Measurements from ENCODE around the gene EPC1.
"Not testable (repeated sequence)": the region's sequence is repeated elsewhere in the genome, so short reads cannot be mapped to it uniquely, and the experiment has no call there.

The EPC1 gene

DNA sequence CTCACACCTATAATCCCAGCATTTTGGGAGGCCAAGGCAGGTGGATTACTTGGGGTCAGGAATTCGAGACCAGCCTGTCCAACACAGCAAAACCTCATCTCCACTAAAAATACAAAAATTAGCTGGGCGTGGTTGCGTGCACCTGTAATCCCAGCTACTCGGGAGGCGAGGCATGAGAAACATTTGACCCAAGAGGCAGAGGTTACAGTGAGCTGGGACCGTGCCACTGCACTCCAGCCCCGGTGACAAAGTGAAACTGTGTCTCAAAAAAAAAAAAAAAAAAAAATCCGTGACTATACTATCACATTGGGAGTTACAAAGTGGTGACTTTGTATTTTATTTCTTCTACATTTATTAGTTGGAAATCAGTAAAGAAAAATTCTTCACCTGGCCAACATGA lies 101.2 kb downstream of the EPC1 start:
- Histone ChIP-seq H3K27me3 (ENCODE audit: control insufficient read depth in 5 of 5, insufficient read depth in 4 of 5, low read length in 5 of 5) (no peaks in the 10 kb centered on the region), H3K4me1 (ENCODE audit: control insufficient read depth in 5 of 5, insufficient read depth in 5 of 5, low read length in 5 of 5) (peaks cover 0 to 25% (median 7%) of the 10 kb centered on the region in 5 donors), H3K9ac (ENCODE audit: low read length in 5 of 5) (no peak overlapping the region), H3K9me3 (ENCODE audit: control insufficient read depth in 5 of 5, low read length in 5 of 5) (no peaks in the 10 kb centered on the region), H3K27ac (ENCODE audit: low read depth, low read length) (no peak overlapping the region), H3K36me3 (ENCODE audit: control insufficient read depth in 5 of 5, insufficient read depth in 5 of 5, low read length in 5 of 5) (no peaks in the 10 kb centered on the region), H3K4me3 (ENCODE audit: low read depth in 1 of 5, low read length in 5 of 5) (no peak overlapping the region)

DNA sequence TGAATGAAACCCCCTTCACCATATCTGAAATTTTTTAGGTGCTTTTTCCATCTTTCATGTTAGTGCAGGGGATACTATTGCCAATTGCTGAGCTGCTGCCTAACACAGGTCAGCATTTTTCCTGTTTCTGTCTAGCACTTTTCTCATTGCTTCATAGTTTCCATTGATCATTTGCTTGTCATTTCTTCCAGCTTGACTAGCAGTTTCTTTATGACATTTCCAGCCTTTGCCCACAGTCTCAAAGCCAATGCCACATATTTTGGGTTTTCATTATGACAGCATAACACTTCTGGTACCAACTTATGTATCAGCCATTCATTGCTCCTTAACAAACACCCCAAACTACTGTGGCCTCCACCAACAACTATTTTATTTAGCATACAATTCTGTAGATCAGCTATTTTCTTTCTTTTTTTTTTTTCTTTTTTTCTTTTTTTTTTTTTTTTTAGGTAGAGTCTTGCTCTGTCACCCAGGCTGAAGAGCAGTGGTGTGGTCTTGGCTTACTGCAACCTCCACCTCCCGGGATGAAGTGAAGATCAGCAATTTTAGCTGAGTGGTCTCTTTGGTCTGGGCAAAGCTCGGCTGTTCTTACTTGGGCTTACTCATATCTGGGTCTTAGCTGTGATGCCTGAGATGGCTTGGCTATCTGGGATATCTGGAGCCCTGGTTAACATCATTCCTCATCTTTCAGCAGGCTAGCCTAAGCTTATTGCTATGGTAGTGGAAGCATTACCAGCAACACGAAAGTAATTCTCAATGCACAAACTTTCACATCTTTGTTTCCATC lies 102.3 kb downstream of the EPC1 start:
- Histone ChIP-seq H3K9ac (ENCODE audit: low read length in 5 of 5) (no peak overlapping the region), H3K27me3 (ENCODE audit: control insufficient read depth in 5 of 5, insufficient read depth in 4 of 5, low read length in 5 of 5) (no peaks in the 10 kb centered on the region), H3K36me3 (ENCODE audit: control insufficient read depth in 5 of 5, insufficient read depth in 5 of 5, low read length in 5 of 5) (no peaks in the 10 kb centered on the region), H3K27ac (ENCODE audit: low read depth, low read length) (no peak overlapping the region), H3K4me3 (ENCODE audit: low read depth in 1 of 5, low read length in 5 of 5) (no peak overlapping the region), H3K4me1 (ENCODE audit: control insufficient read depth in 5 of 5, insufficient read depth in 5 of 5, low read length in 5 of 5) (peaks cover 0 to 30% (median 7%) of the 10 kb centered on the region in 5 donors), H3K9me3 (ENCODE audit: control insufficient read depth in 5 of 5, low read length in 5 of 5) (no peaks in the 10 kb centered on the region)

- Histone ChIP-seq H3K9me3 (ENCODE audit: control insufficient read depth in 5 of 5, low read length in 5 of 5) (no peaks in the 10 kb centered on the region), H3K4me1 (ENCODE audit: control insufficient read depth in 5 of 5, insufficient read depth in 5 of 5, low read length in 5 of 5) (peaks cover 0 to 30% (median 7%) of the 10 kb centered on the region in 5 donors), H3K27ac (ENCODE audit: low read depth, low read length) (no peak overlapping the region), H3K9ac (ENCODE audit: low read length in 5 of 5) (no peak overlapping the region), H3K4me3 (ENCODE audit: low read depth in 1 of 5, low read length in 5 of 5) (no peak overlapping the region), H3K36me3 (ENCODE audit: control insufficient read depth in 5 of 5, insufficient read depth in 5 of 5, low read length in 5 of 5) (no peaks in the 10 kb centered on the region), H3K27me3 (ENCODE audit: control insufficient read depth in 5 of 5, insufficient read depth in 4 of 5, low read length in 5 of 5) (no peaks in the 10 kb centered on the region)
Observed at GRCh38 chr10:32244011-32244410, 102.9 kb downstream of the EPC1 start.

- Histone ChIP-seq H3K27me3 (ENCODE audit: control insufficient read depth in 5 of 5, insufficient read depth in 4 of 5, low read length in 5 of 5) (no peaks in the 10 kb centered on the region), H3K4me3 (ENCODE audit: low read depth in 1 of 5, low read length in 5 of 5) (no peak overlapping the region), H3K9me3 (ENCODE audit: control insufficient read depth in 5 of 5, low read length in 5 of 5) (no peaks in the 10 kb centered on the region), H3K27ac (ENCODE audit: low read depth, low read length) (peak overlapping the region; percentile 65), H3K4me1 (ENCODE audit: control insufficient read depth in 5 of 5, insufficient read depth in 5 of 5, low read length in 5 of 5) (peaks cover 0 to 30% (median 7%) of the 10 kb centered on the region in 5 donors), H3K36me3 (ENCODE audit: control insufficient read depth in 5 of 5, insufficient read depth in 5 of 5, low read length in 5 of 5) (no peaks in the 10 kb centered on the region), H3K9ac (ENCODE audit: low read length in 5 of 5) (no peak overlapping the region)
Observed at GRCh38 chr10:32241946-32242345, 105.0 kb downstream of the EPC1 start.

GRCh38 chr10:32240471-32240870 lies 106.5 kb downstream of the EPC1 start:
- no peaks in the 10 kb centered on the region for H3K9me3 ChIP-seq (ENCODE audit: control insufficient read depth in 5 of 5, low read length in 5 of 5)
- H3K9ac ChIP-seq (ENCODE audit: low read length in 5 of 5): no peak overlapping the region
- peaks cover 0 to 30% (median 7%) of the 10 kb centered on the region in 5 donors for H3K4me1 ChIP-seq (ENCODE audit: control insufficient read depth in 5 of 5, insufficient read depth in 5 of 5, low read length in 5 of 5)
- no peak overlapping the region for H3K4me3 ChIP-seq (ENCODE audit: low read depth in 1 of 5, low read length in 5 of 5)
- H3K27ac ChIP-seq (ENCODE audit: low read depth, low read length): no peak overlapping the region
- no peaks in the 10 kb centered on the region for H3K36me3 ChIP-seq (ENCODE audit: control insufficient read depth in 5 of 5, insufficient read depth in 5 of 5, low read length in 5 of 5)
- no peaks in the 10 kb centered on the region for H3K27me3 ChIP-seq (ENCODE audit: control insufficient read depth in 5 of 5, insufficient read depth in 4 of 5, low read length in 5 of 5)

GRCh38 chr10:32239769-32240168 lies 107.2 kb downstream of the EPC1 start:
- H3K36me3 ChIP-seq (ENCODE audit: control insufficient read depth in 5 of 5, insufficient read depth in 5 of 5, low read length in 5 of 5): no peaks in the 10 kb centered on the region
- H3K27ac ChIP-seq (ENCODE audit: low read depth, low read length): no peak overlapping the region
- H3K27me3 ChIP-seq (ENCODE audit: control insufficient read depth in 5 of 5, insufficient read depth in 4 of 5, low read length in 5 of 5): no peaks in the 10 kb centered on the region
- H3K4me3 ChIP-seq (ENCODE audit: low read depth in 1 of 5, low read length in 5 of 5): no peak overlapping the region
- peaks cover 0 to 28% (median 7%) of the 10 kb centered on the region in 5 donors for H3K4me1 ChIP-seq (ENCODE audit: control insufficient read depth in 5 of 5, insufficient read depth in 5 of 5, low read length in 5 of 5)
- H3K9ac ChIP-seq (ENCODE audit: low read length in 5 of 5): no peak overlapping the region
- H3K9me3 ChIP-seq (ENCODE audit: control insufficient read depth in 5 of 5, low read length in 5 of 5): no peaks in the 10 kb centered on the region

GRCh38 chr10:32237644-32238345 lies 109.2 kb downstream of the EPC1 start:
- H3K27me3 ChIP-seq (ENCODE audit: control insufficient read depth in 5 of 5, insufficient read depth in 4 of 5, low read length in 5 of 5): no peaks in the 10 kb centered on the region
- no peaks in the 10 kb centered on the region for H3K9me3 ChIP-seq (ENCODE audit: control insufficient read depth in 5 of 5, low read length in 5 of 5)
- no peak overlapping the region for H3K27ac ChIP-seq (ENCODE audit: low read depth, low read length)
- H3K4me3 ChIP-seq (ENCODE audit: low read depth in 1 of 5, low read length in 5 of 5): no peak overlapping the region
- H3K4me1 ChIP-seq (ENCODE audit: control insufficient read depth in 5 of 5, insufficient read depth in 5 of 5, low read length in 5 of 5): peaks cover 0 to 20% (median 7%) of the 10 kb centered on the region in 5 donors
- no peaks in the 10 kb centered on the region for H3K36me3 ChIP-seq (ENCODE audit: control insufficient read depth in 5 of 5, insufficient read depth in 5 of 5, low read length in 5 of 5)
- H3K9ac ChIP-seq (ENCODE audit: low read length in 5 of 5): no peak overlapping the region

DNA sequence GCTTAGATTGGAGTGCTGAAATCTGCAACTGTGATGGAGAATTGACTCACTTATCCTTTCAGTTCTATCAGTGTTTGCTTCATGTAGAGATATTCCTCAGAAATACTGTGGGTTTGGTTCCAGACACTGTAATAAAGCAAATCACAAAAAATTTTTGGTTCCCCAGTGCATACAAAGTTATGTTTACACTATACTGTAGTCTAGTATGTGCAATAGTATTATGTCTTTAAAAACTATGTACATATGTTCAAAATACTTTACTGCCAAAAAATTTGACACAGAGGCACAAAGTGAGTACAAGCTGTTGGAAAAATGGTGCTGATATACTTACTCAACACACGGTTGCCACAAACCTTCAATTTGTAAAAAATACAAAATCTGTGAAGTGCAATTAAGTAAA lies 112.5 kb downstream of the EPC1 start:
- H3K9ac ChIP-seq (ENCODE audit: low read length in 5 of 5): no peak overlapping the region
- no peaks in the 10 kb centered on the region for H3K36me3 ChIP-seq (ENCODE audit: control insufficient read depth in 5 of 5, insufficient read depth in 5 of 5, low read length in 5 of 5)
- H3K4me3 ChIP-seq (ENCODE audit: low read depth in 1 of 5, low read length in 5 of 5): no peak overlapping the region
- no peaks in the 10 kb centered on the region for H3K9me3 ChIP-seq (ENCODE audit: control insufficient read depth in 5 of 5, low read length in 5 of 5)
- H3K27ac ChIP-seq (ENCODE audit: low read depth, low read length): no peak overlapping the region
- H3K27me3 ChIP-seq (ENCODE audit: control insufficient read depth in 5 of 5, insufficient read depth in 4 of 5, low read length in 5 of 5): no peaks in the 10 kb centered on the region
- H3K4me1 ChIP-seq (ENCODE audit: control insufficient read depth in 5 of 5, insufficient read depth in 5 of 5, low read length in 5 of 5): no peaks in the 10 kb centered on the region

GRCh38 chr10:32233375-32233774 lies 113.6 kb downstream of the EPC1 start:
- not testable (repeated sequence) for H3K36me3 ChIP-seq (ENCODE audit: control insufficient read depth in 5 of 5, insufficient read depth in 5 of 5, low read length in 5 of 5); H3K9ac ChIP-seq (ENCODE audit: low read length in 5 of 5); H3K4me1 ChIP-seq (ENCODE audit: control insufficient read depth in 5 of 5, insufficient read depth in 5 of 5, low read length in 5 of 5); H3K27me3 ChIP-seq (ENCODE audit: control insufficient read depth in 5 of 5, insufficient read depth in 4 of 5, low read length in 5 of 5); H3K4me3 ChIP-seq (ENCODE audit: low read depth in 1 of 5, low read length in 5 of 5); H3K27ac ChIP-seq (ENCODE audit: low read depth, low read length); H3K9me3 ChIP-seq (ENCODE audit: control insufficient read depth in 5 of 5, low read length in 5 of 5)

GRCh38 chr10:32232378-32232777 lies 114.6 kb downstream of the EPC1 start:
- no peaks in the 10 kb centered on the region for H3K27me3 ChIP-seq (ENCODE audit: control insufficient read depth in 5 of 5, insufficient read depth in 4 of 5, low read length in 5 of 5)
- H3K4me3 ChIP-seq (ENCODE audit: low read depth in 1 of 5, low read length in 5 of 5): no peak overlapping the region
- H3K9me3 ChIP-seq (ENCODE audit: control insufficient read depth in 5 of 5, low read length in 5 of 5): no peaks in the 10 kb centered on the region
- H3K9ac ChIP-seq (ENCODE audit: low read length in 5 of 5): no peak overlapping the region
- no peak overlapping the region for H3K27ac ChIP-seq (ENCODE audit: low read depth, low read length)
- no peaks in the 10 kb centered on the region for H3K4me1 ChIP-seq (ENCODE audit: control insufficient read depth in 5 of 5, insufficient read depth in 5 of 5, low read length in 5 of 5)
- no peaks in the 10 kb centered on the region for H3K36me3 ChIP-seq (ENCODE audit: control insufficient read depth in 5 of 5, insufficient read depth in 5 of 5, low read length in 5 of 5)

Measured in subcutaneous abdominal adipose tissue (tissue), 5 donors.